ENCODE results near the gene CPVL.

DNA sequence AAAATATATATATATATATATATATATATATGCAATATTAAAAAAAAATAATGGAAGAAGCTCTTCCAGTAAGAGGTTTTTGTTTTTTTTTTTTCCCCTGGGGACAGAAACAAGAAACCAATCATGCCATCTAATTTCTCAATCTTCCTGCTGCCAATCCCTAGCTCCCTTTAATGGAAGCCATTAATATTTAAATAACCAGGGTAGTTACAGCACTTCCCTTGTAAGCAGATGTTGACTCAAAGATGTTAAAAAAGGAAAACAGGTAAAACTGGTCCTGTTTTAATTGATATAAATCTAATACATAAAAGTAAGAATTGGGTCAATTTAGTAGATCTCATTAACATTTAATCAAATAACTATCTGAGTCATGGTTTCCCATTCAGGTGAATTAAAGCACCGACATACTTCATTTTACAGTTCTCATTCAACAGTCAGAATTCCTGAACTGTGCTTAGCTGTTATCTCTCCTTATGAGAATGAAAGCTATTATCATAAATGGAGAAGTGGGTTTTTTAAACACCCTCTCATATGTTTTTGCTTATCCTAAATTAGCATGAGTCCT, 22.6 kb downstream of the CPVL start:
- TF ChIP-seq, protein P1, sequence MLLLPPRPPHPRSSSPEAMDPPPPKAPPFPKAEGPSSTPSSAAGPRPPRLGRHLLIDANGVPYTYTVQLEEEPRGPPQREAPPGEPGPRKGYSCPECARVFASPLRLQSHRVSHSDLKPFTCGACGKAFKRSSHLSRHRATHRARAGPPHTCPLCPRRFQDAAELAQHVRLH (tag by site-specific recombination; IDR thresholded peaks at IDR 0.05): no peak
- TF ChIP-seq ZNF221 (tag by site-specific recombination; IDR thresholded peaks at IDR 0.05; ENCODE audit: borderline replicate concordance) (no peak), ZSCAN23 (tag by site-specific recombination; IDR thresholded peaks at IDR 0.05) (no peak), ZEB2 (tag by site-specific recombination; IDR thresholded peaks at IDR 0.05) (no peak)
- TF ChIP-seq, protein P2, sequence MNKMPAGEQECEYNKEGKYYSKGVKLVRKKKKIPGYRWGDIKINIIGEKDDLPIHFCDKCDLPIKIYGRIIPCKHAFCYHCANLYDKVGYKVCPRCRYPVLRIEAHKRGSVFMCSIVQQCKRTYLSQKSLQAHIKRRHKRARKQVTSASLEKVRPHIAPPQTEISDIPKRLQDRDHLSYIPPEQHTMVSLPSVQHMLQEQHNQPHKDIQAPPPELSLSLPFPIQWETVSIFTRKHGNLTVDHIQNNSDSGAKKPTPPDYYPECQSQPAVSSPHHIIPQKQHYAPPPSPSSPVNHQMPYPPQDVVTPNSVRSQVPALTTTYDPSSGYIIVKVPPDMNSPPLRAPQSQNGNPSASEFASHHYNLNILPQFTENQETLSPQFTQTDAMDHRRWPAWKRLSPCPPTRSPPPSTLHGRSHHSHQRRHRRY (tag by site-specific recombination; IDR thresholded peaks at IDR 0.05): no peak
- TF ChIP-seq, protein P3, sequence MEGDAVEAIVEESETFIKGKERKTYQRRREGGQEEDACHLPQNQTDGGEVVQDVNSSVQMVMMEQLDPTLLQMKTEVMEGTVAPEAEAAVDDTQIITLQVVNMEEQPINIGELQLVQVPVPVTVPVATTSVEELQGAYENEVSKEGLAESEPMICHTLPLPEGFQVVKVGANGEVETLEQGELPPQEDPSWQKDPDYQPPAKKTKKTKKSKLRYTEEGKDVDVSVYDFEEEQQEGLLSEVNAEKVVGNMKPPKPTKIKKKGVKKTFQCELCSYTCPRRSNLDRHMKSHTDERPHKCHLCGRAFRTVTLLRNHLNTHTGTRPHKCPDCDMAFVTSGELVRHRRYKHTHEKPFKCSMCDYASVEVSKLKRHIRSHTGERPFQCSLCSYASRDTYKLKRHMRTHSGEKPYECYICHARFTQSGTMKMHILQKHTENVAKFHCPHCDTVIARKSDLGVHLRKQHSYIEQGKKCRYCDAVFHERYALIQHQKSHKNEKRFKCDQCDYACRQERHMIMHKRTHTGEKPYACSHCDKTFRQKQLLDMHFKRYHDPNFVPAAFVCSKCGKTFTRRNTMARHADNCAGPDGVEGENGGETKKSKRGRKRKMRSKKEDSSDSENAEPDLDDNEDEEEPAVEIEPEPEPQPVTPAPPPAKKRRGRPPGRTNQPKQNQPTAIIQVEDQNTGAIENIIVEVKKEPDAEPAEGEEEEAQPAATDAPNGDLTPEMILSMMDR (tag by site-specific recombination; IDR thresholded peaks at IDR 0.05): no peak
- TF ChIP-seq, protein P4, sequence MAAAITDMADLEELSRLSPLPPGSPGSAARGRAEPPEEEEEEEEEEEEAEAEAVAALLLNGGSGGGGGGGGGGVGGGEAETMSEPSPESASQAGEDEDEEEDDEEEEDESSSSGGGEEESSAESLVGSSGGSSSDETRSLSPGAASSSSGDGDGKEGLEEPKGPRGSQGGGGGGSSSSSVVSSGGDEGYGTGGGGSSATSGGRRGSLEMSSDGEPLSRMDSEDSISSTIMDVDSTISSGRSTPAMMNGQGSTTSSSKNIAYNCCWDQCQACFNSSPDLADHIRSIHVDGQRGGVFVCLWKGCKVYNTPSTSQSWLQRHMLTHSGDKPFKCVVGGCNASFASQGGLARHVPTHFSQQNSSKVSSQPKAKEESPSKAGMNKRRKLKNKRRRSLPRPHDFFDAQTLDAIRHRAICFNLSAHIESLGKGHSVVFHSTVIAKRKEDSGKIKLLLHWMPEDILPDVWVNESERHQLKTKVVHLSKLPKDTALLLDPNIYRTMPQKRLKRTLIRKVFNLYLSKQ (tag by site-specific recombination; IDR thresholded peaks at IDR 0.05; ENCODE audit: borderline replicate concordance): no peak

Data from HEK293 (cell line).